Embryonic facial prominence (tissue), 1 donor: ENCODE measurements around the gene DMKN.

ENCODE experiments used
- DNase-seq: peaks from one replicate; pipeline ENCODE4 v3.0.0-alpha.2; 2016; ENCODE audit errors: extremely low spot score

Gene DMKN

DNA sequence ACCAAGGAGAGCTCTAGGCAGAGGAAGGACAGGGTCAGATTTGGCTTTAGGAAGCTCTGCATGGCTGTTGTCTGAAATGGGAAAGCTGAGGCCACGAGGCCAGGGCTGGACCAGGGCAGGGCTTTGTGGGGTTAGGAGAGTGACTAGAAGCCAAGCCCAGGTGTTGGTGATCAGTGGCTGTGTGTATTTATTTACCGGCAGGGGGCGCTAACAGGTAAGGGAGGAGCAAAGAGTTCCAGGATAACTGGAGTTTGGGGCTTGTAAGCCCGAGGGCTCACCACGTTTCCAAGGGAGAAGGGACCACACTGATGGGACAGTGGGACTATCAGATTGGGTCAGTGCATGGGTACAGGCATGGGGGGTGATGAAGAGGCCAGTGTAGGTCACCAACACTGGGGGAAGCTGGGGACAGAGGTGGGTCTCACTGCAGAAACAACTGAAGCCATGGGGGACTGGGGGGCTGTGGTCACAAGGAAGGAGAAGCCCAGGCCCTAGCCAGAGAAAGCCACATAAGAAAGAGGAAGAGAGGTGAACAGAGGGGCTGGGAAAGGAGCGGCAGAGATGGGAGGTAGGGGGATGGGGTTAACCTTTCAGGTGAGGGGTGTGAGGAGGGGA lies 35.8 kb upstream of the DMKN start:
- DNase-seq, result peak; percentile 29

DNA sequence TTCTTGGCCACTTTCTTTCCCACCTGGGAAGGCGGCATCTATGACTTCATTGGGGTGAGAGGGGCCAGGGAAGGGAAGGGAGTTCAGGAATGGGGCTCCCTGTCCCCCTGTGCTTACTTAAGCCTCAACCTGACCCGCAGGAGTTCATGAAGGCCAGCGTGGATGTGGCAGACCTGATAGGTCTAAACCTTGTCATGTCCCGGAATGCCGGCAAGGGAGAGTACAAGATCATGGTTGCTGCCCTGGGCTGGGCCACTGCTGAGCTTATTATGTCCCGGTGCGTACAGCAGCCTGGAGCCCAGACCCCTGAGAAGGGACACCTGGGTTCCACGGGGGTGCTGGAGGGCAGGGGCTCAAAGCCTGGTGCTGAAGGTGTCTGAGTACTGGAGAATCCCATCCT lies 33.1 kb upstream of the DMKN start:
- no peak for DNase-seq

DNA sequence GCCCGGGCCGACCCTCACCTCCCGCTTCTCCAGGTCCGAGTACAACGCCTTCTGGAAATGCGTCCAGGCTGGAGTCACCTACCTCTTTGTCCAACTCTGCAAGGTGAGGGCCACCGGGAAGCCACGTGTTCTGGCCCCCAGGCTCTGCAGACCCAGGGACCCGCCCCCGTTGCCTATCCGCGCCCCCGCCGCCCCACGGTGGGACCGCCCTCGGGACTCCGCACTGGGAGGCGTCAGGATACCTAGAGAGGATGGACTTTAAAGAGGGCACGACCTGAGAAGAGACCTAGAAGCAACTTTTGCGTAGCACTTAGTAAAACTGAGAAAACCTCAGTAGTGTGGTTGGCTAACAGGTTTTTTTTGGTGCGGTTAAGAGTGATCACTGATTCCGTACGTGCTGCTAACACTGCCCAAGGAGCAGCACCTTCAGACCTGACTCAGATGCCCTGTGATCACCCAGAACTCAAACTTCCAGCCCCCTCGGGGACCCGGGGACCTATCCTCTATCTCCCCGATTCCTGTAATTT lies 32.5 kb upstream of the DMKN start:
- no peak for DNase-seq

DNA sequence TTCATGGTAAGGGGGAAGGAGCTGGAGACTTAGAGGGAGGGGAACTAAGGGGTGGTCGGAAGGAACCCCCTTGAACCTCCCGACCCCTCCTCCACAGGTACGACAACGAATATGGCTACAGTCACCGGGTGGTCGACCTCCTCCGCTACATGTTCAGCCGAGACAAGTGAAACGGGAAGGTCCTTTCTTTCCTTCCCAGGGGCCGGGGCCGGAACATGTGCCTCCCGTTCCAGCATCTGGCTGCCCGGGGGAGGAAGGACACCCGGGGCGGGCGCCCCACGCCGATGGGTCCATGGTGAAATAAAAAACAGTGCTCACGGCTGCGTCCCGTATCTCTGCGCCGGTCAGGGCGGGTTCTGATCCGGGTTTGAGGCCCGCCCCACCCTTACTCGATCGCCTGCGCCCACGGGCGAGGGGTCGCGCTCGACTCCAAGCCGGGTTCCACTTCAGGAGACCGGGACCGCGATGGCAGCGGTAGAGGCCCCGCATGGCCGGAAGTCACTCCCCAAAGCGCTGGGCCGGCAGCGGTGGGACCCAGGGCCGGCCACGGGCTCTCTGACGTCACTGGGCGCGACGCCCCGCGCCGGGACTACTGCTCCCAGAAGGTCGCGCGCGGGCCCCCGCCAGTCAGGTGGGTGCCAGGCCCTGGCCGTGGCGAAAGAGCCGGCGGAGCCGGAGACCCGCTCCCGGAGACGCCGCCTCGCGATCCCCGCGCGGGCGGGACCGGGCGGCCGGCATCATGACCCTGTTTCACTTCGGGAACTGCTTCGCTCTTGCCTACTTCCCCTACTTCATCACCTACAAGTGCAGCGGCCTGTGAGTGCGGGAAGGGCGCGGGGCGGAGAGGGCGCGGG lies 31.8 kb upstream of the DMKN start, which contains the start of gene TMEM147:
TMEM147 (plus strand) TSS at position 626 of the 854 bp plus-strand sequence; CDS start at position 740, 114 bp downstream.
- peak; percentile 69 for DNase-seq

- DNase-seq, result no peak
Measured at GRCh38 chr19:35544110-35544802, 30.8 kb upstream of the DMKN start.

- DNase-seq, result no peak
Measured at GRCh38 chr19:35543280-35544109, 30.0 kb upstream of the DMKN start.

DNA sequence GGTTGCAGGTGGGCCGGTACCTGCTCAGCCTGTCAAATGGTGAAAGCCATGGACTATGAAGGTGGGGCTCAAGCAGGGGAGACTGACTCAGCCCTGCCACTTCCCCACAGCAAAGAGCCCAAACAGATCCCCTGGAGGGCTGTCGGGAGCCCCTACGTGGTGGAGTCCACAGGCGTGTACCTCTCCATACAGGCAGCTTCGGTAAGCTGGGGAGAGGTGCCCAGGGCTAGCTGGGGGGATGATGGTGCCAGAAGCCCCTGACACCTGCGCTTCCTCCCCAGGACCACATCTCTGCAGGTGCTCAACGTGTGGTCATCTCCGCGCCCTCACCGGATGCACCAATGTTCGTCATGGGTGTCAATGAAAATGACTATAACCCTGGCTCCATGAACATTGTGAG lies 28.8 kb upstream of the DMKN start:
- DNase-seq, result no peak

DNA sequence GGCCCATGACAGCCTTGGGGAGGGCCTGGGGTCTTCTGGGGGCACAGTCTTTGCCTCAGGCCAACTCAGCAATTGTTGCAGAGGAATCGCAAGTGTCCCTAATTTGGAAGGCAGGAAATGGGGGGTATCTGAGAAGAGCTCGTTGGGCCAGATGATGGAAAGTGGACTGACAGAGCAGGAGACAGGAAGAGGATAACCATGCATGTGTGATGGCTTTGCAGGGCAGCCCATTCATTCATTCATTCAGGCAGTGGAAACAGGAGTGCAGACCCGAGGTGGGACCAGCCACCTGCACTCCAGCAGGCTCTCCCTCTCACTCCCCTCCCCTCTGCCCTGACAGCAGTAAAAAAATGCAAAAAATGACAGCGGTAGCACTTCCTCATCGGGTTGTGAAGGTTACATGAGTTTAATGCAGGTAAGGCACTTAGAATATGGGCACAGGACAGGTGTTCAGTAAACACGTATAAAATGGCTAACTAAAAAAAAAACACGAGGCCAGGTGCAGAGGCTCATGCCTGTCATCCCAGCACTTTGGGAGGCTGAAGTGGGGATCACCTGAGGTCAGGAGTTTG lies 27.0 kb upstream of the DMKN start:
- DNase-seq, result no peak

GRCh38 chr19:35539850-35540249 lies 26.4 kb upstream of the DMKN start:
- DNase-seq, result no peak

- no peak for DNase-seq
Measured at GRCh38 chr19:35539314-35539713, 25.9 kb upstream of the DMKN start.

DNA sequence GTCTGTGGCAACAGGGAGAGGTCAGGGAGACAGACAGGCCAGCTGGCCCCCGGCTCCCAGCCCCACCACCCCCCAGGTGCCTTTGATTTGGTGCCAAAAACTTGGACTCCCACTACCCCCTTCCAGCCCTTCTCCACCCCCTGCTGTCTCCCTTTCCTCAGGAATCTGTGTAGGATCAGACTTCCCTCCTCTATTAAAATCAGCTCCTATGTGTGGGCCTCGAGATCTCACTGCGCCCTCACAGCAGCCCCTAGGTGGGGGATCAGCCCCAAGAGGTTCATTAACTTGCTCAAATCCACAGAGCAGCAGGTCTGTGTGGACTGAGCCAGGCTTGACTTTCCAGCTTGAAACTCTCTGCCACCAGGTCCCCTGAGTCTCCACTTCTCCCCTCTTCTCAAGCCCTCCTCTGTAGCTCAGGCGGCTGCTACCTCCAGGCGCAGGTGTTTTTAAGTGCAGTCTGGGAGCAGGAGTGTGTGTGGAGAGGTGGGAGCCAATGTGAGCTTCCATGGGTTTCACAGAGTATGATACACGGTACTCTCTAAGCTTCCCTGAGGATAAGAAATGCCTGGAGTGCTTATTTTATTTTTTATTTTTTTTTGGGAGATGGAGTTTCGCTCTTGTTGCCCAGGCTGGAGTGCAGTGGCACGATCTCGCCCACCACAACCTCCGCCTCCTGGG lies 21.5 kb upstream of the DMKN start:
- DNase-seq, result no peak

GRCh38 chr19:35533822-35534392 lies 20.5 kb upstream of the DMKN start:
- DNase-seq, result no peak

DNA sequence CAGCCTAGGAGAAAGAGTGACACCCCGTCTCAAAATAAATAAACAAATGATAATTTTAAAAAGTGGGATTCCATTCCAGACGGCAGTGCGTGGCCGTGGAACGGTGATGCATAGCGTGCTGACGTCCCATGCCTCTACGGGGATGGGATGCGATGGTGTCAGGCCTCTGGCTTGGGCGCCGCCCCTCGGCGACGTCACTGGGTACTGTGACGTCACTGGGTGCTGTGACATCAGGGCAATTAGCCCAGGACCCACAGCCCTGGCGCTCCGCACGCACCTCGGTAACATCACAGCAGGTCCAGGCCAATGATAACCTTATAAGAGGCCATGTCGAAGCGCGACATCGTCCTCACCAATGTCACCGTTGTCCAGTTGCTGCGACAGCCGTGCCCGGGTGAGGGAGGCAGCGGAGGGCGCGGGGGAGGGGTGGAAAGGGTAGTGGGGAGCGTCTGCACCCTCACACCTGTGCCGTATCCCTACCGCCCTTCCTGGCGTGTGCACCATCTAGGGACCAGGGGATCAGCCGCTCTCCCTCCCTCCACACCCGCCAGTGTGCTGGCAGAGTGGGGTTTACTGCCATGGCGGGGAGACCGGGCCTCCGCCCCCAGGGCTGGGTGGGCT lies 19.9 kb upstream of the DMKN start, which contains the start of gene GAPDHS:
GAPDHS (plus strand) TSS at position 256 of the 621 bp plus-strand sequence; CDS start at position 328, 72 bp downstream.
- DNase-seq, result no peak

DNA sequence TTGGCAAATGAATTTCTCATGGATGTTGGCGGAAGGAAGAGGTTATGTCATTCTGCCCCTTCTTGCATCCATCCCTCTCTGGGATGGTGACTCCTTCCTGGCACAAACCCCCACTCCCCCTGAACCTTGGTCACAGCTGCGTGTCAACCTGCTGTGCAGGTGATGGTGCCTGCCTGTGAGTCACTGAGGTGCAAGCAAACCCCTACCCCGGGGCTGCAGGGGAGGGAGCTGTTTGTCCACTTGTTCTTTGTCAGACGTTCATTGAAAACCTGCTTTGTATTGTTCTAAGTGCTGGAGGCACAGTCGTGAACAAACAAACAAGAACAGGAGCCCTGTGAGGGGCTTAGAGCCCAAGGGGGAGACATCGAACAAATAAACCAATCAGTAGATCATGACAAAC lies 17.8 kb upstream of the DMKN start:
- no peak for DNase-seq

- no peak for DNase-seq
Measured at GRCh38 chr19:35529241-35530218, 16.1 kb upstream of the DMKN start.

DNA sequence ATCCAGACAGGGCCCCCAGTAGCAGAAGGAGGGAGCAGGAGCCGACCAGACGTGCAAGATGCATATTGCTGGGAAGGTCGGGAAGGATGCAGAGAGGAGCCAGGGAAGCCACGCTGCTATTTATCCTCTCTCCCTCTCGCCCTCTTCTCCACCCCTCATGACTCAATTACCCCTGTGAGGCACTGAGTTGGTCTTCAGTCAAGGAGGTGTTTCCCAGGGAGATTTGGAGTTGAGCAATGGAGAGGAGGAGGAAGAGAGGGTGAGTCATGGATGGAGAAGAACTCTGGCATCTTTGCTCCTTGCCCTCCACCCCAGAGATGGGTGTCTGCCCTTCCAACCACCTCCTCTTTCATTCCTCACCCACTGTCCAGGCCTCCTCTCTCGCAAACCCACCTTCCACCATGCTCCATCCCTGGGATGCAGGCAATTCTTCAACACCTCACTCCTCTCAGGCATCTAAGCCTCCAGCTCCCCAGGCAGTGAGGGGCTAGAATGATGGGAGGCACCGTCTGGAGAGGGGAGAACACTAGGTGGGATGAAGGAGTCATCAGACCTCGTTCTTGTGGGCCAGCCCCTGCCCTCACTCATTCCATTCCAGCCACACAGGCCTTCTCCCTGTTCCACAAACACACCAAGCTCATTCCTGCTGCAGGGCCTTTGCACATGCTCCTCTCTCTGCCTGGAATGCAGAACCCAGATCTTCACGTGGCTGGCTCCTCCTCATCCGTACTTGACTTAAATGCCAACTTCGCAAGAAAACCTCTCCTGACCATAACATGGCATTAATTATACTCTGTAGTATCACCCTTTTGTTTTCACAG lies 15.0 kb upstream of the DMKN start, which contains the start of gene SBSN:
SBSN (minus strand) TSS at position 94 of the 821 bp plus-strand sequence; CDS start at position 64, 30 bp downstream.
- DNase-seq, result no peak

DNA sequence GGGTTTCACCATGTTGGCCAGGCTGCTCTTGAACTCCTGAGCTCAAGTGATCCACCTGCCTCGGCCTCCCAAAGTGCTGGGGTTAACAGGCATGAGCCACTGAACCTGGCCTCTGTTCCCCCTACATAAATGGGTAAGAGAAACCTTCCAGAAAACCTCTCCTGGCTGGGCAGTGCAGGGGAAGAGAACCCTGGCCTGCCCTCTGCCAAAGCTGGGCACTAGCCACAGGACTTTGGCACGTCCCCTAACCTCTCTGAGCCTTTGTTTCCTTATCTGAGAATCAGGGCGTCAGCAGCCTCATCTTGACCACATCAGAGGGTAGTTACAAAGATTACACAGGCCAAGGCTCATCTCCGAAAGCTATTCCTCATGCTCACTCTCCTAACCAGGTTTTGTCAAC lies 12.4 kb upstream of the DMKN start:
- no peak for DNase-seq
